OCI-LY3 (cell line): Measurements from ENCODE around the gene ATP13A2.
"Not testable (repeated sequence)": the region's sequence is repeated elsewhere in the genome, so short reads cannot be mapped to it uniquely, and the experiment has no call there.

ENCODE experiments used
- H2AFZ ChIP-seq: fragments of 200-600, 300-600 bp; shearing (Covaris generic); 2 replicates; pipeline ENCODE4 v1.6.0; 2014; ENCODE audit warnings: antibody characterized with exemption, low read depth, low read length
- H3K27ac ChIP-seq: fragments of 200-600, 300-600 bp; sonication (generic); 2 replicates; pipeline ENCODE4 v1.5.1; 2014; ENCODE audit warnings: mild to moderate bottlenecking, low read length, moderate library complexity, mixed read lengths
- H3K27me3 ChIP-seq: fragments of 200-600, 300-600 bp; sonication (generic); 2 replicates; pipeline ENCODE4 v1.6.1; 2014; ENCODE audit warnings: low read depth, low read length, mixed read lengths
- H3K36me3 ChIP-seq: fragments of 200-600, 300-600 bp; sonication (generic); replicated peaks from 2 replicates; pipeline ENCODE3; 2014; ENCODE audit warnings: low read depth, low read length, mixed read lengths
- H3K4me1 ChIP-seq: fragments of 300-600, 200-600 bp; sonication (generic); 2 replicates; pipeline ENCODE4 v1.6.1; 2014; ENCODE audit warnings: low read length, mixed read lengths
- H3K4me2 ChIP-seq: fragments of 200-600, 300-600 bp; sonication (generic); 2 replicates; pipeline ENCODE4 v1.6.1; 2014; ENCODE audit warnings: low read length, mixed read lengths
- H3K4me3 ChIP-seq: fragments of 300-600, 200-600 bp; sonication (generic); 2 replicates; pipeline ENCODE4 v1.5.1; 2014; ENCODE audit warnings: antibody characterized with exemption, mild to moderate bottlenecking, low read length, moderate library complexity
- H3K79me2 ChIP-seq: fragments of 300-600, 200-600 bp; shearing (Covaris generic); 2 replicates; pipeline ENCODE4 v1.6.1; 2014; ENCODE audit warnings: mild to moderate bottlenecking, low read length, mixed read lengths
- H3K9ac ChIP-seq: fragments of 300-600, 200-600 bp; shearing (Covaris generic); 2 replicates; pipeline ENCODE4 v1.6.0; 2014; ENCODE audit warnings: mild to moderate bottlenecking, low read length, moderate library complexity
- H3K9me3 ChIP-seq: fragments of 200-600, 300-600 bp; shearing (Covaris generic); 2 replicates; pipeline ENCODE4 v1.6.1; 2014; ENCODE audit warnings: low read length, mixed read lengths; ENCODE audit not compliant: insufficient read depth
- H4K20me1 ChIP-seq: fragments of 200-600, 300-600 bp; sonication (generic); 2 replicates; pipeline ENCODE4 v1.6.1; 2016; ENCODE audit warnings: low read length, mixed read lengths; ENCODE audit not compliant: insufficient read depth
- EZH2phosphoT487 ChIP-seq: fragments of 200-600 bp; shearing (Covaris generic); IDR thresholded peaks from 2 replicates; pipeline ENCODE4 v1.6.1; 2018; ENCODE audit warnings: antibody characterized with exemption, mixed run types, low read depth
- TF ChIP-seq, protein P1 (sequence below): fragments of 200-600, 300-600 bp; sonication (generic); IDR thresholded peaks from 2 replicates; pipeline ENCODE4 v1.5.1; 2014; ENCODE audit warnings: antibody characterized with exemption, low read length, low read depth

ATP13A2 gene

DNA sequence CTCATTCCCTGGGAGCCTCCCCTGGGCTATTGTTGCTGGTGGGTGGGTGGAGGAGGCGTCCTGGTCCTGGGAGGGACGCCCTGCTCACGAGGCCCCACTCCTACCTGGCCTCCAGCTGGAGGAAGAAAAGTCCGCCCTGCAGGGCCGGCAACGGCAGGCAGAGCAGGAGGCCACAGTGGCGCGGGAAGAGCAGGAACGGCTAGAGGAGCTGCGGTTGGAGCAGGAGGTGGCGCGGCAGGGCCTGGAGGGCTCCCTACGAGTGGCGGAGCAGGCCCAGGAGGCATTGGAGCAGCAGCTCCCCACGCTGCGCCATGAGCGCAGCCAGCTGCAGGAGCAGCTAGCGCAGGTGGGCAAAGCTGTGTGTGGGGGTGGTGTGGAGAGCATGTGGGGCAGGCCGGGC, 65.1 kb downstream of the ATP13A2 start:
- Histone ChIP-seq H2AFZ (no peak overlapping the region), H3K9me3 (no peaks in the 10 kb centered on the region), H3K36me3 (no peaks in the 10 kb centered on the region), H3K4me1 (no peaks in the 10 kb centered on the region), H3K4me3 (no peak overlapping the region), H3K27me3 (no peaks in the 10 kb centered on the region), H3K9ac (no peak overlapping the region), H3K4me2 (no peak overlapping the region), H4K20me1 (no peaks in the 10 kb centered on the region; the same call in 1 of the 2 replicates), H3K27ac (no peak overlapping the region), H3K79me2 (no peaks in the 10 kb centered on the region)
- TF ChIP-seq, protein P1, sequence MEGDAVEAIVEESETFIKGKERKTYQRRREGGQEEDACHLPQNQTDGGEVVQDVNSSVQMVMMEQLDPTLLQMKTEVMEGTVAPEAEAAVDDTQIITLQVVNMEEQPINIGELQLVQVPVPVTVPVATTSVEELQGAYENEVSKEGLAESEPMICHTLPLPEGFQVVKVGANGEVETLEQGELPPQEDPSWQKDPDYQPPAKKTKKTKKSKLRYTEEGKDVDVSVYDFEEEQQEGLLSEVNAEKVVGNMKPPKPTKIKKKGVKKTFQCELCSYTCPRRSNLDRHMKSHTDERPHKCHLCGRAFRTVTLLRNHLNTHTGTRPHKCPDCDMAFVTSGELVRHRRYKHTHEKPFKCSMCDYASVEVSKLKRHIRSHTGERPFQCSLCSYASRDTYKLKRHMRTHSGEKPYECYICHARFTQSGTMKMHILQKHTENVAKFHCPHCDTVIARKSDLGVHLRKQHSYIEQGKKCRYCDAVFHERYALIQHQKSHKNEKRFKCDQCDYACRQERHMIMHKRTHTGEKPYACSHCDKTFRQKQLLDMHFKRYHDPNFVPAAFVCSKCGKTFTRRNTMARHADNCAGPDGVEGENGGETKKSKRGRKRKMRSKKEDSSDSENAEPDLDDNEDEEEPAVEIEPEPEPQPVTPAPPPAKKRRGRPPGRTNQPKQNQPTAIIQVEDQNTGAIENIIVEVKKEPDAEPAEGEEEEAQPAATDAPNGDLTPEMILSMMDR, result no peak
- TF ChIP-seq EZH2phosphoT487, result no peak

DNA sequence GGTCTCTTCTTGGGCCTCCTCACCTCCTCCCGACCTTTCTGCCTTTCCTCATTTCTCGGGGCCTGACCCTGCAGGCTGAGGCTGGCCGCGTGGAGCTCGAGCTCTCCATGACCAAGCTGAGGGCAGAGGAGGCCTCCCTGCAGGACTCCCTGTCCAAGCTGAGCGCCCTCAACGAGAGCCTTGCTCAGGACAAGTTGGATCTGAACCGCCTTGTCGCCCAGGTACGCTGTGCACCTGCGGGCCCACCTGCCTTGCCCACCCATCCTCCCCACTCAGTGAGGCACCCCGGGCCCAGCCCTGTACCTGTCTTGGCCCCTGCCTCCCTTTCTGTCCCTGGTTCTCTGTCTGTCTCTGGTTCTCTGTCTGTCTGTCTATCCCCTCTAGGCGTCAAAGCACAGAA, 65.5 kb downstream of the ATP13A2 start:
- H3K9ac ChIP-seq, H3K36me3 ChIP-seq, H3K27me3 ChIP-seq, H3K27ac ChIP-seq, H4K20me1 ChIP-seq, H3K4me3 ChIP-seq, H2AFZ ChIP-seq, H3K9me3 ChIP-seq, H3K79me2 ChIP-seq, H3K4me1 ChIP-seq, H3K4me2 ChIP-seq: not testable (repeated sequence)

DNA sequence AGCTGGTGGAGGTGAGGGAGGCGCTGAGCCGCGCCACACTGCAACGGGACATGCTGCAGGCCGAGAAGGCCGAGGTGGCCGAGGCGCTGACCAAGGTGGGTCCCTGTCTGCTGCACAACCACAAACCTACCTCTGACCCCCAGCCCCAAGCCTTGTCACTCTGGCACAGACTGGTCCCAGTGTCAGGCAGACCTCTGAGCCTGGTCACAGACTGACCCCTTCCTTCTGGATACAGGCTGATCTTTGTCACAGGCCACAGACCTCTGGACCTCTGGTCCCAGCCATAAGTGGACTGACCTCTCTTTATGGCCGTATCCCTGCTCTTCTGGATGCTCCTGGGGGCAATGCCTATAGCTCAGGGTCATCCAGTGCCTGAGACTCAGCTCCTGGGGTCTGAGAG, 66.2 kb downstream of the ATP13A2 start:
- H3K36me3 ChIP-seq, H3K9ac ChIP-seq, H3K27me3 ChIP-seq, H3K4me3 ChIP-seq, H3K79me2 ChIP-seq, H3K27ac ChIP-seq, H3K4me1 ChIP-seq, H4K20me1 ChIP-seq, H2AFZ ChIP-seq, H3K4me2 ChIP-seq, H3K9me3 ChIP-seq: not testable (repeated sequence)

DNA sequence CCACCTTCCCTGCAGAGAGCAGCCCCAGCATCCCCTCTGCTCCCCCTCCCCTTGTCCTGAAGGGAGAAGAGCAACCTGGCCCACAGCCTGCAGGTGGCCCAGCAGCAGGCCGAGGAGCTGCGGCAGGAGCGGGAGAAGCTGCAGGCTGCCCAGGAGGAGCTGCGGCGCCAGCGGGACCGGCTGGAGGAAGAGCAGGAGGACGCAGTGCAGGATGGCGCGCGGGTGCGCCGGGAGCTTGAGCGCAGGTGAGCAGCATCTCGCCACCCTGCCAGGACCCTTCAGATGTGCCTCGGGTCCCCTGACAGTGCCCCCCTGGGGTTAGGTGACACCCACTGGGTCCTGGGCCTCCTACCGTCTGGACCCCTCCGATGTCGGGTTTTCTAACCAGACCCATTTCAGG, 67.7 kb downstream of the ATP13A2 start:
- Histone ChIP-seq H3K27ac (no peak overlapping the region), H3K79me2 (no peaks in the 10 kb centered on the region), H4K20me1 (no peaks in the 10 kb centered on the region), H3K9me3 (no peaks in the 10 kb centered on the region), H3K36me3 (no peaks in the 10 kb centered on the region), H3K9ac (no peak overlapping the region), H3K4me1 (no peaks in the 10 kb centered on the region), H2AFZ (no peak overlapping the region), H3K4me3 (no peak overlapping the region), H3K4me2 (no peak overlapping the region), H3K27me3 (no peaks in the 10 kb centered on the region)
- no peak for TF ChIP-seq EZH2phosphoT487
- TF ChIP-seq, protein P1, result no peak

DNA sequence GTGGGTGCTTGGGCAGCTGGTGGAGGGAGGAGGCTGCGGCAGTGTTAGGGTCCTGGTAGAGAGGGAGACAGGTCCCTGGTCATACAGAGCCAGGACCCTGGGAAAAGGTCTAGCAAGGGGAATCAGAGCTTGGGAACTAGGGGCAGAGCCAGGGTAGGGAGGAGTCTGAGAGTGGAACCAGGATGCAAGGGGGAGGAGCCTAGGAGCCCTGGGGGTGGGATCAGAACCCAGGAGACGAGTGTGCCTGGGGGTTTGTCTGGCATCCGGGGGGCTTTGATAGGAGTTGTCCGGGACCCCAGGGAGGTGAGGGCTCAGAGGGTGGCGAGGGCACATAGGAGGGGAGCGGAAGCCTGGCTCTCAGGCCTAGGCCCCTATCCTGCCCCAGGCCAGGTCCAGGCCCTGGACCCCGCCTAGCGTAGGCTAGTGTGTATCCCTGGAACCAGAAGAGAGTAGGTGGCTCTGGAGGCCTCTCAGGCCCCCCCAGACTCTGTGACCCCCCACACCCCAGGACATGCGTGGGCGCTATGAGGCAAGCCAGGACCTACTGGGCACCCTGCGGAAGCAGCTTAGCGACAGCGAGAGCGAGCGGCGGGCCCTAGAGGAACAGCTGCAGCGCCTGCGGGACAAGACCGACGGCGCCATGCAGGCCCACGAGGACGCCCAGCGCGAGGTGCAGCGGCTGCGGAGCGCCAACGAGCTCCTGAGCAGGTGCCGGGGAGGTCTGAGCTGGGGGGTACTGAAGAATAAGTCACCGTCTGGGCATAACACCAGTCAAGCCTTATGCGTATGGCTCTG, 72.1 kb downstream of the ATP13A2 start:
- H3K79me2 ChIP-seq, H3K4me1 ChIP-seq, H3K36me3 ChIP-seq, H3K9ac ChIP-seq, H2AFZ ChIP-seq, H3K9me3 ChIP-seq, H3K27me3 ChIP-seq, H3K4me2 ChIP-seq, H3K4me3 ChIP-seq, H3K27ac ChIP-seq, H4K20me1 ChIP-seq: not testable (repeated sequence)
